Measurements from ENCODE around the gene IL10RA. TPM values are rescaled to one million over a fixed set of nuclear protein-coding genes. Genes with fewer than 3 reads are reported as not detected.

Gene IL10RA
- total RNA-seq, 1 experiment from 2014 or later = 1.7 TPM

DNA sequence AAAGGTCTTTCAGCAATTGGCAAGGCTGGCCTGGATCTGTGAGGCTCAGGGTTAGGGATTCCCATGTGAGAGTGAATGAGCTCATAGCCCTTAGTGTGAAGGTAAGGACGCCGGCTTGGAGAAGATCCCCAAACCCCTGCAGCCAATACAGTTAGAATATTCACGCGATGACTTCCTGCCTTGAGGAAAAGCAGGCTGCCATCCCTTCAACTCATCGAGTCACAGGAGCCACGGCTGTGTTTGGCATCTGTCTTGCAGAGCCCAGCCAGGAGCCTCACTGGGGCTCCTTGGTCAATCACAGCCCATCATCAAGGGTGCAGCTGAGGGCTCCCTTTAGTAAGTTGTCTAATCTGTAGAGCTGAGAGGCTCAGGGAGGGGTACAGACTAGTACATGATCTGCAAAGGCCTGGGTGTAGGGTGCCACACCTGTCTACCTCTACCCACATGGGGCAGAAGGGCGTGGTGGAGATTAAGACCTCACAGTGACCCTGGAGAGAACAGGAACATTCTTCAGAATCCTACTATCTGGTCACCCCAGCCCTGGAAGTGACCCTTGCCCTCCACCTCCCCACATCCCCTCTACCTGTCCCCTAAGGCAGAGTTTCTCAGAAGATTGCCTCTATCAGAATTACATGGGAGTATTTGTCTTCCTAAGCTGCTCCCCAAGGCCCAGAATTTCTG, 18.5 kb downstream of the IL10RA start:
- DNase-seq (ENCODE audit: low read depth, low spot score) (no peak), ATAC-seq (0 out of 2 replicates have a peak, but pooled peaks have one; percentile 30)
- CTCF ChIA-PET = no interaction called here
- RAD21 ChIA-PET (ENCODE audit: low non-redundant PET in 1 of 2, low total read pairs in 2 of 2, uncharacterized antibody in 2 of 2, unreplicated experiment in 2 of 2) = no interaction called here
- Histone ChIP-seq H2AFZ (ENCODE audit: low read depth, low read length, poor library complexity, severe bottlenecking) (no peak overlapping the region), H3K4me2 (ENCODE audit: low read length) (no peak overlapping the region), H3K4me1 (ENCODE audit: control insufficient read depth in 1 of 2, insufficient read depth in 2 of 2, low read length in 2 of 2) (no peaks in the 10 kb centered on the region), H3K9me3 (ENCODE audit: control insufficient read depth in 1 of 2, insufficient read depth in 1 of 2, low read depth in 1 of 2, low read length in 2 of 2) (no peaks in the 10 kb centered on the region), H4K20me1 (ENCODE audit: insufficient read depth) (no peaks in the 10 kb centered on the region), H3K9ac (ENCODE audit: low read length) (no peak overlapping the region), H3K4me3 (replicated peaks in 1 of 2; ENCODE audit: low read depth in 1 of 2, low read length in 2 of 2) (no peak overlapping the region), H3K27ac (ENCODE audit: low read depth, low read length) (no peak overlapping the region), H3K36me3 (ENCODE audit: control insufficient read depth in 1 of 2, insufficient read depth in 2 of 2, low read length in 2 of 2) (no peaks in the 10 kb centered on the region), H3K9me2 (ENCODE audit: insufficient read depth) (no peaks in the 10 kb centered on the region), H3K27me3 (ENCODE audit: insufficient read depth, low read length) (no peaks in the 10 kb centered on the region), H3K79me2 (ENCODE audit: insufficient read depth, low read length) (no peaks in the 10 kb centered on the region)
- TF ChIP-seq CBX3 (IDR thresholded peaks at IDR 0.05; ENCODE audit: low read depth) = no peak
- TF ChIP-seq YY1 (IDR thresholded peaks at IDR 0.05; ENCODE audit: extremely low read depth, insufficient replicate concordance, low read depth, low read length) = no peak
- no peak for TF ChIP-seq TCF7L2 (IDR thresholded peaks at IDR 0.05; ENCODE audit: borderline replicate concordance, extremely low read depth, insufficient read depth, insufficient read length)
- TF ChIP-seq CEBPB (IDR thresholded peaks at IDR 0.05; ENCODE audit: low read depth) = no peak
- no peak for TF ChIP-seq SIN3A (IDR thresholded peaks at IDR 0.05; ENCODE audit: low read depth)
- TF ChIP-seq, protein P1, sequence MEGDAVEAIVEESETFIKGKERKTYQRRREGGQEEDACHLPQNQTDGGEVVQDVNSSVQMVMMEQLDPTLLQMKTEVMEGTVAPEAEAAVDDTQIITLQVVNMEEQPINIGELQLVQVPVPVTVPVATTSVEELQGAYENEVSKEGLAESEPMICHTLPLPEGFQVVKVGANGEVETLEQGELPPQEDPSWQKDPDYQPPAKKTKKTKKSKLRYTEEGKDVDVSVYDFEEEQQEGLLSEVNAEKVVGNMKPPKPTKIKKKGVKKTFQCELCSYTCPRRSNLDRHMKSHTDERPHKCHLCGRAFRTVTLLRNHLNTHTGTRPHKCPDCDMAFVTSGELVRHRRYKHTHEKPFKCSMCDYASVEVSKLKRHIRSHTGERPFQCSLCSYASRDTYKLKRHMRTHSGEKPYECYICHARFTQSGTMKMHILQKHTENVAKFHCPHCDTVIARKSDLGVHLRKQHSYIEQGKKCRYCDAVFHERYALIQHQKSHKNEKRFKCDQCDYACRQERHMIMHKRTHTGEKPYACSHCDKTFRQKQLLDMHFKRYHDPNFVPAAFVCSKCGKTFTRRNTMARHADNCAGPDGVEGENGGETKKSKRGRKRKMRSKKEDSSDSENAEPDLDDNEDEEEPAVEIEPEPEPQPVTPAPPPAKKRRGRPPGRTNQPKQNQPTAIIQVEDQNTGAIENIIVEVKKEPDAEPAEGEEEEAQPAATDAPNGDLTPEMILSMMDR (IDR thresholded peaks at IDR 0.05 in 2 of 3, conservative IDR thresholded peaks at IDR 0.05 in 1 of 3; ENCODE audit: borderline replicate concordance in 1 of 3, insufficient read depth in 1 of 3, low read depth in 2 of 3, low read length in 2 of 3) = no peak
- no peak for TF ChIP-seq ZNF274 (IDR thresholded peaks at IDR 0.05; ENCODE audit: low read depth, low read length)
- TF ChIP-seq JUND (IDR thresholded peaks at IDR 0.05) = no peak
- no peak for TF ChIP-seq ELF1 (IDR thresholded peaks at IDR 0.05; ENCODE audit: borderline replicate concordance, low read depth)
- TF ChIP-seq SRF (IDR thresholded peaks at IDR 0.05; ENCODE audit: low read depth) = no peak
- no peak for TF ChIP-seq RAD21 (IDR thresholded peaks at IDR 0.05; ENCODE audit: low read depth)
- no peak for TF ChIP-seq EGR1 (IDR thresholded peaks at IDR 0.05; ENCODE audit: low read depth)
- TF ChIP-seq, protein P2, sequence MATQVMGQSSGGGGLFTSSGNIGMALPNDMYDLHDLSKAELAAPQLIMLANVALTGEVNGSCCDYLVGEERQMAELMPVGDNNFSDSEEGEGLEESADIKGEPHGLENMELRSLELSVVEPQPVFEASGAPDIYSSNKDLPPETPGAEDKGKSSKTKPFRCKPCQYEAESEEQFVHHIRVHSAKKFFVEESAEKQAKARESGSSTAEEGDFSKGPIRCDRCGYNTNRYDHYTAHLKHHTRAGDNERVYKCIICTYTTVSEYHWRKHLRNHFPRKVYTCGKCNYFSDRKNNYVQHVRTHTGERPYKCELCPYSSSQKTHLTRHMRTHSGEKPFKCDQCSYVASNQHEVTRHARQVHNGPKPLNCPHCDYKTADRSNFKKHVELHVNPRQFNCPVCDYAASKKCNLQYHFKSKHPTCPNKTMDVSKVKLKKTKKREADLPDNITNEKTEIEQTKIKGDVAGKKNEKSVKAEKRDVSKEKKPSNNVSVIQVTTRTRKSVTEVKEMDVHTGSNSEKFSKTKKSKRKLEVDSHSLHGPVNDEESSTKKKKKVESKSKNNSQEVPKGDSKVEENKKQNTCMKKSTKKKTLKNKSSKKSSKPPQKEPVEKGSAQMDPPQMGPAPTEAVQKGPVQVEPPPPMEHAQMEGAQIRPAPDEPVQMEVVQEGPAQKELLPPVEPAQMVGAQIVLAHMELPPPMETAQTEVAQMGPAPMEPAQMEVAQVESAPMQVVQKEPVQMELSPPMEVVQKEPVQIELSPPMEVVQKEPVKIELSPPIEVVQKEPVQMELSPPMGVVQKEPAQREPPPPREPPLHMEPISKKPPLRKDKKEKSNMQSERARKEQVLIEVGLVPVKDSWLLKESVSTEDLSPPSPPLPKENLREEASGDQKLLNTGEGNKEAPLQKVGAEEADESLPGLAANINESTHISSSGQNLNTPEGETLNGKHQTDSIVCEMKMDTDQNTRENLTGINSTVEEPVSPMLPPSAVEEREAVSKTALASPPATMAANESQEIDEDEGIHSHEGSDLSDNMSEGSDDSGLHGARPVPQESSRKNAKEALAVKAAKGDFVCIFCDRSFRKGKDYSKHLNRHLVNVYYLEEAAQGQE (IDR thresholded peaks at IDR 0.05; ENCODE audit: low read depth) = no peak
- no peak for TF ChIP-seq FOSL1 (IDR thresholded peaks at IDR 0.05; ENCODE audit: low read depth)
- TF ChIP-seq ZFX (IDR thresholded peaks at IDR 0.05) = no peak
- TF ChIP-seq EZH2phosphoT487 (IDR thresholded peaks at IDR 0.05; ENCODE audit: borderline replicate concordance) = no peak
- TF ChIP-seq, protein P3, sequence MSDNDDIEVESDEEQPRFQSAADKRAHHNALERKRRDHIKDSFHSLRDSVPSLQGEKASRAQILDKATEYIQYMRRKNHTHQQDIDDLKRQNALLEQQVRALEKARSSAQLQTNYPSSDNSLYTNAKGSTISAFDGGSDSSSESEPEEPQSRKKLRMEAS (IDR thresholded peaks at IDR 0.05) = no peak
- TF ChIP-seq POLR2A (IDR thresholded peaks at IDR 0.05; ENCODE audit: borderline replicate concordance, extremely low read depth, insufficient read depth, insufficient read length) = no peak
- no peak for TF ChIP-seq POLR2AphosphoS5 (IDR thresholded peaks at IDR 0.05; ENCODE audit: low read depth, low read length)
- no peak for TF ChIP-seq EZH2 (IDR thresholded peaks at IDR 0.05)
- POLR2A ChIA-PET = no interaction called here
- intact Hi-C loops (cut with micrococcal nuclease) = no loop called here
- no TSS peak for BruUV-seq (replicated peaks)

Data from HCT116 (cell line).